HG03066 (cell line): ENCODE data around the gene FBXL7.

Source experiments
- ATAC-seq: cut with Tn5 transposase; IDR thresholded peaks from one replicate; pipeline ENCODE4 v1.9.1; 2021; ENCODE audit warnings: low read depth; ENCODE audit not compliant: unreplicated experiment

The FBXL7 gene

DNA sequence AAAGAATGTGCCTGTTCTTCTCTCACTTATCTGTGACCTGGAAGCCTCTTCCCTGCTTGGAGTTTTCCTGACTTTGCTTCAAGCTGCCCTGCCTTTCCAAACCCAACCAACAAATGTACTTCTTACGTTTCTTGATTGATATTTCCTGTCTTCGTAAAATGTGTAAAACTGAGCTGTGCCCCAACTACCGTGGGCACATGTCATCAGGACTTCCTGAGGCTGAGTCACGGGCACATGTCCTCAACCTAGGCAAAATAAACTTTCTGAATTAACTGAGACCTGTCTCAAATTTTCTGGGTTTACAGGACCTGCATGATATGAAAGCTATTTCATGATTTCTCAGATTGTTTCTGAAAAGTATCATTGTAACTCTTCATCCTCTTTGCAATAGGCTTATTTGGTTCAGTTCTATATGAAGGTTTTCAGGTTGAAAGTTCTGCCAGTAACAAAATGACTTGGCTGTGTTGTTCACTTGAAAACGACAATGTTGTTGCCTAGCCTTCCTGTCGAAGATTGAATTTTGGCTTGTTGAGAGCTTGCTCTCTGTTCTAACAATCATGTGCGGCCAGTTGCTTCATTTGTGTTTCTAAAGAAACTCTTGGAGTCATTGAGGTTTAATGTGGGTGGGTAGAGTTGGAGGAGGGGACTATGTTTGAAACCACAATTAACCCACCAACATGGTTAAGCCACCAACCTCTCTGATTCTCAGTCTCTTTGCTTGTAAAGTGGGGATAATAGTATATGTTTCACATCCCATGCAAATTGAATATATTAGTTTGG lies 145.6 kb downstream of the FBXL7 start:
- no peak for ATAC-seq

DNA sequence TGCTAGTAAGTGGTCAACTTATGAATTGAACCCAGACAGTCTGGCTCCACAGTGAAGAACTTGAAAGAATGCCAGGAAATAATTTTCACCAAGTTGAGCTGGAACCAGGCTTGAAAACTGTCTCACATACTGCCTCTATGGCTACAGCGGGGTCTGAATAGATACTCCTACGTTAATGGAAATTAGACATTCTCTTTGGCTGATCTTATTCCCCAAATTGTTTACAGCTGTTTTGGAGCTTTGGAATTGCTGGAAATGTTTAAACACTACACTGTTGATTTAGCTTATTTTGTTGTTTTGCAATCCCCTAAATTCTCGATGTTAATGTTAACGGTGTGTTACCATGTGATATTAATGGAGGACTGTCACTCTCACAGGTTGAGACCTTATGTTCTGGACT lies 146.4 kb downstream of the FBXL7 start:
- no peak for ATAC-seq

DNA sequence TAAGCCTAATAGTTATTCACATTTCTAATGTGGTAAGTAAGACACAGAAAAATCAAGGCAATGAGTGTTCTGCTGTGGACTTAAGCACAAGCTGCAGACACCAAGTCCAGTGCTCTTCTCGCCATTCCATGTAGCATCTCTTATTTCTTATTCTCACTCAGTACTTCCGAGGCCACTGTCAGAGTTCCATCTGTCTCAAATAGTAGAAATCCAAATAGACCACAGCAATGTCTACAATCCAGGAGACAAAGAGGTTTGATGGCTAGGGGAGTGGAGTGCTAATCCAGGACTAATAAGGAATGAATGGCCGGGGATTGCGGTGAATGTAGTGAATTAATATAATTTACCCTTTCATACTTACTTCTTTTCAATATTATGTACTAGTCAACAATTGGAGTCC lies 147.3 kb downstream of the FBXL7 start:
- no peak for ATAC-seq

DNA sequence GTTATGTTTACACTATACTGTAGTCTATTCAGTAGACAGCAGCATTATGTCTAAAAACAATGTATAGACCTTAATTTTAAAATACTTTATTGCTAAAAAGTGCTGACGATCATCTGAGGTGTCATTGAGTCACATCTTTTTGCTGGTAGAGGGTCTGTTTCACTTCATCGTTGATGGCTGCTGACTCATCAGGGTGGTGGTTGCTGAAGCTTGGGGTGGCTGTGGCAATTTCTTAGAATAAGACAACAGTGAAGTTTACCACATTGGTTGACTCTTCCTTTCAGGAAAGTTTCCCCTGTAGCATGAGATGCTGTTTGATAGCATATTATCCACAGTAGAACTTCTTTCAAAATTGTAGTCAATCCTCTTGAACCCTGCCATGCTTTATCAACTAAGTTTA lies 150.3 kb downstream of the FBXL7 start:
- no peak for ATAC-seq

DNA sequence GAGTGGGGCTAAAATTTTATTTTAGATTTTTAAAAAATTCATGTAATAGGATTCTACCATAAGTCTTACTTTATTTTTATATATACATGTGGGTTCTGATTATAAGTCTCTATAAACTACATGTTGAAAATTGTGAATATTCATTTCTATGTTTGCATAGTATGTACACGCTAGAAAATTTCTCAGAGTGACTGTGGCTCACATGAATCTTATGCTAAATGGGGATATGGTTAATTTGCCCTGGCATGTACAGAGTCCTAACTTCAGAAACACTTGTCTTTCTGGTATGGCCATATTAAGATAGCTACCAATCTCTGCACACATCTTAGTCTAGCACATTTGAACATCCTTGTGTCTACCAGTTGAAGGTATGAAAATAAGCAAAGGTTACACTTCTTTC lies 154.8 kb downstream of the FBXL7 start:
- no peak for ATAC-seq

DNA sequence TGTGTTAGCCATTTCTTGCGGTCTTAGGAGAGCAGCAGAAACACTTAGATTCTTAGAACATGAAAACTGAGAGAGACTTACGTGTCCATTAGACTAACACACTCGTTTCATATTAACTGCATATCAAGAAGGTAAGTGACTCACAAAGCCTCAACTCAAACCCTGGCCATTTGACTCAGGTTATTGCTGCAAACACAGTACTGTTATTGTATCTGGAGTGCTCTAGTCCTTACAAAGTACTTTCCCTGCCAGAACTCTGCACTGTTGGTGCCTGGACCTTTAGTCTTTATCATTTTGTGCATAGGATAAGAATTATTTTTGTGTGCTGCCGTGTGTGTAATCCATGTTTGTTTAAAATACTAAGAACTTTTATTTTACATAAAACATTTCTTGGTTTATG lies 155.7 kb downstream of the FBXL7 start:
- ATAC-seq: no peak

DNA sequence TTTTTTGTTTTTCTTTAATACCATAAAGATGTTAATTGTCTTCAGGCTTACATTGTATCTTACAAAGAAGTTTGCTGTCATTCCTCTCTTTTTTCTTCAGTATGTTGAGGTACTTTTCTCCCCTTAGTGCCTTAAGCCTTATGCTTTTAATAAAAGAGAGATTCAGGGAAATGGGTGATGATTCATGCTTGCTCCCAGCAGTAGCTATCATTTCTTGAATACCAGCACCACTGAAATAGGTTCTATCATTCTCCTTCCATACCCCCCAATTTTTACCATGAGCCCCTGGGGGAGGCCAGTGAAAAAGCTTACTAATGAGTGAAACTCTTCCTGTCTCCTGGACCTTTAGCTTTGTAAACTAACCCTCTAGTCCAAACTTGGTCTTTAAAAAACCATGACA lies 165.0 kb downstream of the FBXL7 start:
- ATAC-seq: no peak

DNA sequence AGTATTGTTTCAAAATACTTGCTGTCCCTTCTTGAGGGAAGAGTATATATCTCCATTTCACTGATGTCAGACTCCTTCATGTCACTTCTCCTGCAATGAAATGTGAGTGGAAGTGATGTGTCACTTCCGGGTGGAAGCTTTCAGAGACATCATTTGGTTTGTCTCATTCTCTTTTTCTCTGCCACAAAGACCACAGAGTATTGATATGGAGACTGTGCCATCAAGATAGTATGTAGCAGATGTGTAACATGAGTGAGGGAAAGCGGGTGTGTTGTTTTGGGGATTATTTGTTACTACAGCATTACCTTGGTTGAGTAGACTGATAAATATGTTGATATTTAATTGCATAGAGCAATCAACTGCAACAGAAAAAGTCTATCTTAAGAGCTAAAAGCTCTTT lies 169.8 kb downstream of the FBXL7 start:
- ATAC-seq: no peak

DNA sequence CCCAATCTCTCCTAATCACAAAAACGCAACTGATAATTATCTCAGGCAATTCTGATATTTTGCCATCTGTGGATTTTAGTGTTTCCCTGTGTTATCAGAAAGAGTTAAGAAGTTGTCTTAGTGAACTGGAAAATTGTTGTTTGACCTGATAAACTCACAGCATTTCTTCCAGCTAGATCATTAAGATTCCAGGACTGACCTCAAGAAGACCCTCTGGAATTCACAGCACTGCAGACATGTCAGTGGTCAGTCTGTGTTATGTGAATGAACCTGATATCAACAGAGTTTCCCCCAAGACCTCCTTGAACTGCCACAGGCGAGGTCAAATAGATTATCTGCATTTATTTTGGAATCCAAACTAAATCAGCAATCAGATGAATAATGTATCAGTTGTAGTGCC lies 174.7 kb downstream of the FBXL7 start:
- no peak for ATAC-seq

DNA sequence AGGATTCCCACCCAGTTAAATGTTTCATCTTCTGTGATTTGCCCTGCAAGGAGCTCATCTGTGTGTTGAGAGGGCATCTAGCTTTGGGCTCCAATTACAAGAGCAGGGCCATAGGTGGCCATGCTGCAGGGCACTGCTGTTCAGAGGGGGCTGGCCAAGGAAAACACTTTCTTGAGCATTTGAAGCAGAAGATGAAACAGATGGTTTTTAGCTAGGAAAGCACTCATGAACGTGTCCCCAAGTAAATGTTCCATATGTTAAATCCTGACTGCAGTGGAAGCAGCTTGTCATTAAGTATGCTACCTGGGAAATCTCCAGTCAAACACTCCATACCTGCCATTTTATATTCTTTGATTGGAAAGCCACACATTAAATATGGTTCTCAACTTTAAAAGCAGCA lies 176.6 kb downstream of the FBXL7 start:
- ATAC-seq: no peak

DNA sequence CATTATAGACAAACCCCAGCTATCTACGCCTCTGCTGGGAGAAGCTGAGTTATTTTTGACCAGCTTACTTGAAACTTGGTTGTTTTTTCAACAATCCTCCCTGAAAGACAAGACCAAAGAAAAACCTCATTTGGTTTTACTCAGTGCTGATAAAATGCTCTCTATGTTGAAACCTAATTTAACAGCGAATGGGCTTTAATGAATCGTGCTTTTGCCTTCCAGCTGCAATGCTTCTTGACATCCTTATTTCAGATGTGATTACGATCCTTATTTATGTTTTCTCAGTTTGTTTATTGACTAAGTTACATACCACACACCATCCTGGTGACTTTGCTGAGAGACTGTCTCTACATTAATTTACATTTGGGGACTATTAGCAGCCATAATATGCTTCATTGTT lies 179.2 kb downstream of the FBXL7 start:
- no peak for ATAC-seq

DNA sequence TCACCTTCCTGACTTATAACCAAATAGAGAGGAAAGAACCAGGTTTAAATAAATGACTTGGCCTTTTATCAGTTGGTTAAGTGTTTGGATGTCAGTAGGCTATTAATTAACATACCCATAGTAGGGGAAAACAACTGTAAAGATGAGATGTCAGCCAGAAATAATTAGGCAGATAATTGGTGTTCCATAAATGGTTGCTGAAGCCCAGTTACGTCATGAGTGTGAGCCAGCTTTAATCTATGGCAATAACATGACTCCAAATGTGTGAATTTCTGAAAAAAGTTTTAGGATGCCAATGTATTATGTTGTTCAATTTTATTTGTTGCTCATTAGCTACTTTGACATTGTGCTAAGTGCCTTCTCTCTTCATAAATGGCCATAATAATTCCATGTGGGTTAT lies 180.5 kb downstream of the FBXL7 start:
- ATAC-seq: no peak

DNA sequence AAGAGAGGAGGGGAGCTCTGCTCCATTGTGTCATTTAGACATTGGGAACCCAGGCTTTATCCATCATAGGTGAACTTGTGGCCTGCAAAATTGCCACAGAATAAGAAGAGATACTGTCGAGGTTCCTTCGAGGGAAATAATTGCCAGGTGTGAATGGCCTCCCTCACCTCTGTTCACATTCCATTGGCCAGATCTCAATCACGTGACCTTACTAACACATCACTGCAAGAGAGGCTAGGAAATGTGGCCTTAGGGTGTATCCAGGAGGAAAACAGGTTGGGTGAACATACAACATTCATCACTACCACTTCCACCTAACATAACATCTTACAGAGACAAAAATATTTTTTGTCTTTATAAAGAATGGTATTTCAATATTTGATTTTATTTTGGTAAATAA lies 182.1 kb downstream of the FBXL7 start:
- no peak for ATAC-seq

DNA sequence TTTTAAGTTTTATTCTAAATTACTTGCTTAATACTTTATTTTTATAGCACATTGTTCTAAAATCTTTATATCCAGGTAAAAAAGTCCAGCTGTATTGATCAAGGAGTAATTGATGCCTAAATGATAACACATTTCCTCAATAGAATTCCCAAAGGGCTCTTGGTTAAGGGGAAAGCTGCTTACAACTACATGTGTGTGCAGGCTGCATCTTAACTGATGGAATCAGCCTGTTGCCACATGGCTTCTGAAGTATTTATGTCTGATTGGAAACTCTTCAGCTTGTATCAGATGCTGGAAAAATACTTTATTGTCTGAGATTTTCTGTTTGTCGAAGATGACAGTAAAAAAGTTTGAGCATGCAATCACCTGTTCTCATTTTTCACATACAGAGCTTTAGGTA lies 182.6 kb downstream of the FBXL7 start:
- no peak for ATAC-seq

DNA sequence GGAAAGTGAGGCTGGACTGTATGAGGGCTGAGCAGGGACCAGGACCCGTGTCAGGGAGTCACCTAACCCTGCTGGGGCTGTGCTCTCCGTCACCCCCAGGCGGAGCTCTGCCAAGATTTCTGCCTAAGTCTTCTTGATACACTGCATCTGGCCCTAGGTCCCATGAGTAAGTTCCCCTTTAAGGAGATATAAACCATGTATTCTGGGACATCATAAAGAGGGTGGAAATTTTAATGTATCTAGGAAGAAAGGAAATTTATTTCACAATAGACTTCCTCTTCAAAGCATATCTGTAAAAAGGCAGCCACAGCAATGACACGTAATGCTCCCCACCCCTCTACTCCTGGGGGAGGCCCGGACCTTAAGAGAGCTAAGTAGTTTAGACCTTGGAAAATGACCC lies 183.4 kb downstream of the FBXL7 start:
- ATAC-seq: no peak

DNA sequence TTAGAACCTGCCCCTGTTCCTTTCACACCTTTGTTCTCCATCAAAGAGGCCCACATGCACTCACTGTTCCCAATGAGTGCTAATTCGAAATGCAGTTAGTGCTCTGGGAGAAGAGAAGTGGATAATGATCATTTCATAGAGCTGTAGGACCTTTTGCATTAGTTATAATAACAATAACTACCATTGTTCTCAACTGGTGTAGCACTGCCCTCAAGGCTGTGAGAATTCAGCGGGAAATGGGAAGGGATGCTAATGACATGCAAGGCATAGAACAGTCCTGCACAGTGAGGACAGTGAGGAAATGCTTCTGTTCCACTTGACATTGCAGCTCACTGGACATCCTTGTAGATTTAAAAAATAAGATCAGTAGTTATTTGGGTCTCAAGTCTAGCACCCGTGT lies 187.4 kb downstream of the FBXL7 start:
- ATAC-seq: no peak

DNA sequence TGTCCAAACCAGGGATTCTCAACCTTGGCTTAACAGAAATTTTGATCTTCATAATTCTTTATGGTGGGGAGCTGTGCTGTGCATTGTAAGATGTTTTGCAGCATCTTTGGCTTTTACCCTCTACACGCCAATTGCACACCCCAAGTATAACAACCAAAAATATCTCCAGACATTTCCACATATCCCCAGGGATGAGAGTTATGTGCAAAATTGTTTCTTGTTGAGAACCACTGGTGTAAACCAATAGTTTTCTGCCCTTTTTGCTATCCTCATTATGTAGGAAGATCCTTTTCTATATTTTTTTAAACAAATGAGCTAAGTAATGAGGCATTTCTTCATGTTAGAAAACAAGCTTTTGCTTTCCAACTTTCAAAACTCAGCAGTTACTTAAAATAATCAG lies 189.9 kb downstream of the FBXL7 start:
- ATAC-seq: no peak

DNA sequence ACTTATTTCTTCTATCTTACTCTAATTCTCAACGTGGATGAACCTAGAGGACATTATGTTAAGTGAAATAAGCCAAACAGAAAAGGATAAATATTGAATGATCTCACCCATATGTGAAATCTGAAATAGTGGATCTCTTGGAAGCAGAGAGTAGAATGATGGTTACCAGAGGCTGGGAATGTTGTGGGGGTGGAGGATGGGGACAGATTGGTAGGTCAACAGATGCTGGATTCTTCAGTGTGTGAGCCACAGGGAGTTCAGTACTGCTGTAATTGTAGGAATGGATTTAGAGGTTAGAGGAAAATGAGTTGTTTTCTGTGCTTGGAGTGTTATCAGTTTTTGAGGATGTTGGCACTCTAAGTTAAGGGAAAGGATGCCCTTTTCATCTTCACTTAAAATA lies 190.6 kb downstream of the FBXL7 start:
- no peak for ATAC-seq

DNA sequence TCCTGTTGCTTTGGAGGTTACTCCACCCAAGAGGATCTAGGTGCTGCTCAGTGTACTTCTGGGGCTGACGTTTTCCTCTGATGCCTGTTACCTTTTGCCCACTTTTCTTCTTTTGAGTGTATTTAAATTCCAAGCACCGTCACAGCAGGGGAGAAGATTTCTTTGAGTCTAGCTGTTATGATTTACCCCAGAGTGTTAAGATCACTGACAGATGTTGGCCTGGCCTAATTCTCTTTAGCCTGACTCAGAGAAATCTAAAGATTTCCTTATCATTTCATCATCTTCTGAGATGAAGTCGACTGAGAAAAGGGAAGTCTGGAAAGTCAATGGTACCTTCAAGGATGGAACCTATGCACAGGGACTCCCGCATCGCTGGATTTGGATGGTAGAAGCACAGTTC lies 191.5 kb downstream of the FBXL7 start:
- ATAC-seq: no peak

DNA sequence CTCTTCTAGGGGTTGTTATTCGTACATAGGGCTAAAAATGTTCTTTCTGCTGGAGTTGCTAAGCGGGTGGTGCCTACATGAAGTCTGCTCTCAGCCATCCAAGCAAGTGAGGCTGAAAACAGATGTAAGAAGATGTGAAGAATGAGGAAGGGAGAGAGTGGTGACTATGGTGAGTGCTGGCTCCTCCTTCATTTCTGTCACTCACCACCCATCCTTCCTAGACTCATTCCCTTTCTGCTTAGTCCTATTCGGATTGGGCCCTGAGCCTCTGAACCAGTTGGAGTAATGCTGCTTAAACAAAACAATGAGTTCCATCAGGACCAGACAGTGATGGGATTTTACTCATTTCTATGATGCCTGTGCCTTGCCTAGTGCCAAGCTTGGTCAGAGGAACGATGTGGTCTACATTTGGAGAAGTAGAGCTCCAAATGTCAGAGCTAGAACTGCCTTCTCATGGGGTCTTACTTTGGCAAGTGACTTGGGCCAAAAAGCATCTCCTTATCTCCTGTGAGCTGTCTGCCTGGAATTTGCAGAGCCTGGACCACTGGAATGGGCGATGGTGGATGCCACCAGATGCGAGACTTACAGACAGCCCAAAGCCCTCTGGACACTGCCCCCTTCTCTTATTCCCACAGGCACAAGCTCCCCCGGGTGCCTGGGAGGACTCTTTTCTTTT lies 192.9 kb downstream of the FBXL7 start:
- ATAC-seq: no peak

DNA sequence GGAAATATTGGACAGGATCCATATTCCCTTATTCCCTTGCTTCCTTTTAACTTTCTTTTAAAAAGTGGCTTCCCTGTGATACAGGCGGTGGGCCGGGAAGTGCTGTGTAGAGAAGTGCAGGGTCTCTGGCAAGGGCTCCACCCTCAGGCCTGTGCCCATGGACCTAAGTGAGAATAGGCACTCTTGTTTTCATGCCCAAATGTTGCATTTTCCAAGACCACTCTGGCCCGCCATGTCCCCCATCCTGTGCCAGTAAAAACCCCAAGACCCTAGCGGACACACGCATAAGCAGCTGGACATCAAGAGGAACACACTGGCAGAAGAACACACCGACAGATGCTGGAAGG lies 193.4 kb downstream of the FBXL7 start:
- no peak for ATAC-seq

DNA sequence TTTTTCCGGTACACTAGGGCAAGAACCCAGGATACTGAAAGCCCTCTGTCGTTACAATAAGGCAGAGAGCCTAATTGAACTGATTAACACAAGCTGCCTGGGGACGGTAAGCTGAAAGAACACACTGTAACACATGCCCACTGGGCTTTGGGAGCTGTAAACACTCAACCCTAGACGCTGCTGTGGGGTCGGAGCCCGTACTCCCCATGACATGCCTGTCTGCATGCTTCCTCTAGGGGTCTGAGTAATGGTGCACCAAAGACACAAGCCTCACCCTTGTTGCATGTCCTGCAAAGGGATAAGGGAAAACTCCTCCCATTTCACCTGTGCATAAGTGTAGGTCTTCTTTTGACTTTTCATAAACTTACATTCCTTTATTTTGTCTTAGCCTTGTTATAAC lies 194.0 kb downstream of the FBXL7 start:
- no peak for ATAC-seq
